Measurements from ENCODE around the gene CLPTM1. TPM values are rescaled to one million over a fixed set of nuclear protein-coding genes. Genes with fewer than 3 reads are reported as not detected.
"Not testable (repeated sequence)": the region's sequence is repeated elsewhere in the genome, so short reads cannot be mapped to it uniquely, and the experiment has no call there.

The CLPTM1 gene
- total RNA-seq, 1 donor from 2014 or later, result 93.2 TPM

DNA sequence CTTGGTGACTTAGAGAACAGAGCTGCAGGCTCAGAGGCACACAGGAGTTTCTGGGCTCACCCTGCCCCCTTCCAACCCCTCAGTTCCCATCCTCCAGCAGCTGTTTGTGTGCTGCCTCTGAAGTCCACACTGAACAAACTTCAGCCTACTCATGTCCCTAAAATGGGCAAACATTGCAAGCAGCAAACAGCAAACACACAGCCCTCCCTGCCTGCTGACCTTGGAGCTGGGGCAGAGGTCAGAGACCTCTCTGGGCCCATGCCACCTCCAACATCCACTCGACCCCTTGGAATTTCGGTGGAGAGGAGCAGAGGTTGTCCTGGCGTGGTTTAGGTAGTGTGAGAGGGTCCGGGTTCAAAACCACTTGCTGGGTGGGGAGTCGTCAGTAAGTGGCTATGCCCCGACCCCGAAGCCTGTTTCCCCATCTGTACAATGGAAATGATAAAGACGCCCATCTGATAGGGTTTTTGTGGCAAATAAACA is 30.9 kb upstream of the CLPTM1 start:
- Mint-ChIP-seq H3K27me3 (ENCODE audit: low read depth) (no peaks in the 10 kb centered on the region), H3K9me3 (no peaks in the 10 kb centered on the region), H3K36me3 (ENCODE audit: low read depth) (no peaks in the 10 kb centered on the region), H3K4me3 (no peak overlapping the region), H3K27ac (ENCODE audit: unreplicated experiment) (no peak overlapping the region), H3K4me1 (peaks cover 12% of the 10 kb centered on the region)
- no peak for DNase-seq (ENCODE audit: low read depth, low spot score)
- TF ChIP-seq, protein P1, sequence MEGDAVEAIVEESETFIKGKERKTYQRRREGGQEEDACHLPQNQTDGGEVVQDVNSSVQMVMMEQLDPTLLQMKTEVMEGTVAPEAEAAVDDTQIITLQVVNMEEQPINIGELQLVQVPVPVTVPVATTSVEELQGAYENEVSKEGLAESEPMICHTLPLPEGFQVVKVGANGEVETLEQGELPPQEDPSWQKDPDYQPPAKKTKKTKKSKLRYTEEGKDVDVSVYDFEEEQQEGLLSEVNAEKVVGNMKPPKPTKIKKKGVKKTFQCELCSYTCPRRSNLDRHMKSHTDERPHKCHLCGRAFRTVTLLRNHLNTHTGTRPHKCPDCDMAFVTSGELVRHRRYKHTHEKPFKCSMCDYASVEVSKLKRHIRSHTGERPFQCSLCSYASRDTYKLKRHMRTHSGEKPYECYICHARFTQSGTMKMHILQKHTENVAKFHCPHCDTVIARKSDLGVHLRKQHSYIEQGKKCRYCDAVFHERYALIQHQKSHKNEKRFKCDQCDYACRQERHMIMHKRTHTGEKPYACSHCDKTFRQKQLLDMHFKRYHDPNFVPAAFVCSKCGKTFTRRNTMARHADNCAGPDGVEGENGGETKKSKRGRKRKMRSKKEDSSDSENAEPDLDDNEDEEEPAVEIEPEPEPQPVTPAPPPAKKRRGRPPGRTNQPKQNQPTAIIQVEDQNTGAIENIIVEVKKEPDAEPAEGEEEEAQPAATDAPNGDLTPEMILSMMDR (conservative IDR thresholded peaks at IDR 0.05), result no peak

- H3K27me3 Mint-ChIP-seq (ENCODE audit: low read depth), result no peaks in the 10 kb centered on the region
- peak overlapping the region; percentile 43 for H3K27ac Mint-ChIP-seq (ENCODE audit: unreplicated experiment)
- no peak overlapping the region for H3K4me3 Mint-ChIP-seq
- TF ChIP-seq, protein P1 (conservative IDR thresholded peaks at IDR 0.05), result no peak
- no peaks in the 10 kb centered on the region for H3K9me3 Mint-ChIP-seq
- no peaks in the 10 kb centered on the region for H3K36me3 Mint-ChIP-seq (ENCODE audit: low read depth)
- DNase-seq (ENCODE audit: low read depth, low spot score), result no peak
- peaks cover 12% of the 10 kb centered on the region for H3K4me1 Mint-ChIP-seq
Measured at GRCh38 chr19:44925114-44925891, 29.9 kb upstream of the CLPTM1 start.

- H3K4me3 Mint-ChIP-seq; H3K36me3 Mint-ChIP-seq (ENCODE audit: low read depth); H3K9me3 Mint-ChIP-seq; H3K27me3 Mint-ChIP-seq (ENCODE audit: low read depth); DNase-seq (ENCODE audit: low read depth, low spot score): not testable (repeated sequence)
- peak overlapping the region; percentile 67 for H3K27ac Mint-ChIP-seq (ENCODE audit: unreplicated experiment)
- H3K4me1 Mint-ChIP-seq, result peaks cover 12% of the 10 kb centered on the region
Measured at GRCh38 chr19:44926245-44927077, 28.7 kb upstream of the CLPTM1 start.

- Mint-ChIP-seq H3K9me3 (no peaks in the 10 kb centered on the region), H3K27me3 (ENCODE audit: low read depth) (no peaks in the 10 kb centered on the region), H3K4me3 (no peak overlapping the region), H3K36me3 (ENCODE audit: low read depth) (no peaks in the 10 kb centered on the region), H3K27ac (ENCODE audit: unreplicated experiment) (no peak overlapping the region), H3K4me1 (peaks cover 12% of the 10 kb centered on the region)
- DNase-seq (ENCODE audit: low read depth, low spot score), result no peak
- TF ChIP-seq, protein P1 (conservative IDR thresholded peaks at IDR 0.05), result no peak
Measured at GRCh38 chr19:44927746-44928145, 27.4 kb upstream of the CLPTM1 start.

- Mint-ChIP-seq H3K27me3 (ENCODE audit: low read depth) (no peaks in the 10 kb centered on the region), H3K36me3 (ENCODE audit: low read depth) (no peaks in the 10 kb centered on the region), H3K4me3 (no peak overlapping the region), H3K4me1 (peaks cover 12% of the 10 kb centered on the region), H3K9me3 (no peaks in the 10 kb centered on the region), H3K27ac (ENCODE audit: unreplicated experiment) (no peak overlapping the region)
- TF ChIP-seq, protein P1 (conservative IDR thresholded peaks at IDR 0.05), result no peak
- DNase-seq (ENCODE audit: low read depth, low spot score), result no peak
Measured at GRCh38 chr19:44930088-44930487, 25.1 kb upstream of the CLPTM1 start.
